CD4-positive, alpha-beta T cell treated with Interleukin-15 for 4 hours (primary cell): ENCODE data around the gene SPATA13.

Source experiments
- DNase-seq: peaks from one replicate; pipeline ENCODE4 v3.0.0-alpha.2; 2020; ENCODE audit warnings: low spot score

The SPATA13 gene

DNA sequence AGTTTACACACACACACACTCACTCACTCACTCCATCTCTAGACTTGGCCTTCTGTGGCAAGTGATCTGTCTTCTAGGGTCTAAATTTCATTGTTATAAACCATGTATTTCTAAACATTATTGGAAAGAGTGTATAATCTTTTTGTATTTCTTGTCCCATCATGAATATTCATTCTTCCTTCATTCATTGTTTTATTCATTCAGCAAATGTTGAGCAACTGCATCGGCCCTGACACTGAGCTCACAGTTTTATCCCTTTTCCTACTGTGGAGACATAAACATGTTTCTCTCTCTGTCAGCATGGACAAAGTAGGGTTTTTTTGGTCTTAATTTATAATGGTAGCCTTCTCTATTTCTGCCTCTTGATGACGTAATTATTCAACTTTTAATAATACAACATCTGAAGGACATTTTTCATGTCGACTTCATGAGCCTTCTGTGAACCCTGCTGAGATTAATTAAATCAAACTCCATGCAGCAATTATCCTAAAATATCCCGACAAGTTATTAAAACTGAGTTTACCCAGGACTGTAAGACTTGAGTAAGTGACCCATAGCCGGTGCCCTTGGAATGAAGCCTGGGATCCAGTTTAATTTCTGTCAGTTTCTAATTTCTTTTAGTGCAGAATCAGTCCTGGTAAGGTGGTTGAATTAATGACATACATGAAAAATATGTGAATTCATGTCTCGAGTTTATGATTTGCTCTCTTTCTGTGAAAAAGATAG is 7.3 kb downstream of the SPATA13 start:
- DNase-seq: no peak

DNA sequence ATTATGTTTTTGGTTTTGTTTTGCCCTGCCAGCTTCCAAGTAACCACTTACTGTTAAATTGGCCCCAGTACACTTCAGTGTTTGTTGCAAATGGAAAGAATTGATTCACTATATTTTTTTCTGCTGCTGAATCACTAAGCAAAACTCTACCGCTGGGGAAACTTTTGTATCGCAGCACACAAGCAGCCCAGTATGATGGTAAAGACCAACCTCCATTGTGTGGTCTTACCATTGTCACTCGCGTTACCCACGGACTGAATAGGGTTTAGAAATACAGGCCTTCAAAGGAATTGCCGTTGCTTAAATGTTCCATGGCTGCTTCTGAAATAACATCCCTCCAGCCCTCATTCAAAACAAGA is 7.9 kb downstream of the SPATA13 start:
- DNase-seq: no peak

DNA sequence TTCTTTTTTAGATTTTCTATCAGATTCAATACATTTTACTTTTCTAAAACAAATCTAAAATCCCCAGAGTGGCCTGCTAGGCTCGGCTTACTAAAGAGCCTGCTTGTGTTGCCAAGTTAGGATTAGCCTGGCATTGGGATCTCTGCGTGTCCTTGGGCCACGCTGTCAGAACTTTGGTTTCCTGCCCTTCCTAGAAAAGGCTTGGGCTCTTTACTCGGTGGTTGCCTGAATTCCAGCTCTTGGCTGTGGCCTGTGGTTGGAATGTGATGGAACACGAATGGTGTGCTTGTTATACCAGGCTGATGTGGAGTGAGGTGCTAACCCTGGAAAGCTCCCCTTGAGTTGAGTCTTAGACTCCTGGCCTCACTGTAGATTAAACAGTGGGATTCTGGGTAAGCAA is 8.5 kb downstream of the SPATA13 start:
- no peak for DNase-seq

DNA sequence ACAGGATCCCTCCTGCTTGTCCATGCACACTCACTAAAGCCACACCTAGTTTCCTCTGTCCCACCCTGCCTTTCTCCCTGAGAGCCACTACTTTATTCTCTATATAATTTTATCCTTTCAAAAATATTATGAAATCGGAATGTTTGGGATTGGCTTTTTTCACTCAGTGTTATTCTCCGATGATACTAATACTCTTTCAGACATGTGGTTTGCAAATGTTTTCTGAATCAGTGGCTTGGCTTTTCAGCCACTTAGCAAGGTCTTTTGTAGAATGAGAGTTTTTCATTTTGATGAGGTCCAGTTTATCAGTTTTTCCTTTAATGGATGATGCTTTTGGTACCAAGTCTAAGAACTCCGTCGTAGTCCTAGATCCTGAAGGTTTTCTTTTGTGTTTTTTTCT is 11.6 kb downstream of the SPATA13 start:
- no peak for DNase-seq

GRCh38 chr13:24173795-24174194 is 13.3 kb downstream of the SPATA13 start:
- no peak for DNase-seq

GRCh38 chr13:24175847-24176246 is 15.3 kb downstream of the SPATA13 start:
- DNase-seq: no peak

- DNase-seq: no peak
These were observed 16.0 kb downstream of the SPATA13 start for GRCh38 chr13:24176351-24177101.

- DNase-seq: no peak
These were observed 18.4 kb downstream of the SPATA13 start for GRCh38 chr13:24178847-24179485.

DNA sequence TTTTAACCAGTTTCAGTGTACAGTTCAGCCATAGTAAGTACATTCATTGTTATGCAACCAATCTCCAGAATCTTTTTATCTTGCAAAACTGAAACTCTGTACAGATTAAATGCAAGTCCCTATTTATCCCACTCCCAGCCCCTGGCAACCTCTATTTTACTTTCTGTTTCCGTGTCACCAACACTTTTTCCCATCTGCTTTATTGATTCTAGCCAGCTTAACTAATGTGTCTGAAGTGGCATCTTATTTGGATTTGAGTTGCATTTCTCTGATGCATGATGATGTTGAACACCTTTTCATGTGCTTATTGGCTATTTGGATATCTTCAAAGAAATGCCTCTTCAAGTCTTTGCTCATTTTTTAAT is 18.9 kb downstream of the SPATA13 start:
- no peak for DNase-seq

- no peak for DNase-seq
These were observed 20.3 kb downstream of the SPATA13 start for GRCh38 chr13:24180750-24181377.

- DNase-seq: no peak
These were observed 21.6 kb downstream of the SPATA13 start for GRCh38 chr13:24181991-24182702.

DNA sequence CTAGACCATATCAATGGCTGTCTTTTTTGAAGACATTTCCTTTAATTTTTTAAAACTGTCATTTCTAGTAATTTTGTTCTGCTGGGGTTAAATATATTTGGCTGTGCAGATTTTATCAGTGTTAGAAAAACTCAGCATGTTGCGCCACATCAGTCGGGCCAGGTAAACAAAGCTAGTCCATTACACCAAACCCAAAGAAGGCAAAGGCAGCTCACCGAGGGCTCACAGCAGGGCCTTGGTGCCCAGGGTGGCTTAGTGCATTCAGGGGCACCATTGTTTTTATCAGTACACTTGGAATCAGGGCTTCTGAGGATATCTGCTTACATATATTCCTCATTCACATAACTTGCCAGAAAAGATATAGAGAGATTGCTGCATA is 22.2 kb downstream of the SPATA13 start:
- DNase-seq: no peak

DNA sequence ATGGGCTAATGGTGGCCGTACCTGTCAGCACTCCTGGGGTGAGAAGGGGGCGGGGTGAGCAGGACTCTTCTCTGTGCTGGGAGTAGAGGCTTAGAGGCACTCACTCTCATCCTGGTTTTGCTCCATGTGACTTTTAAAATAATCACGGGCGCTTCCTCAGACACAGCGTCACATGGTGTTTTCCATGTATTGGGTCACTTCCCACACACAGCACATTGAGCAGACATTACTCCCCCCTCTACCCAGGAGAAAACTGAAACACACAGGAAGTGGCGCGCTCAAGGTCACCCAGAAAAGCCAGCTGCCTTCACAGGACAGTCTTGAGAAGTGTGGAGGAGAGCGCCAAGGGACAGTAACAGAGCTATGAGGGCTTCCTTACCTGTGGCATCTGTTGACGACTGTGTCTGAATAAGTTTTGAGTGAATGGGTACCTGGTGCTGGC is 23.2 kb downstream of the SPATA13 start:
- DNase-seq: no peak

DNA sequence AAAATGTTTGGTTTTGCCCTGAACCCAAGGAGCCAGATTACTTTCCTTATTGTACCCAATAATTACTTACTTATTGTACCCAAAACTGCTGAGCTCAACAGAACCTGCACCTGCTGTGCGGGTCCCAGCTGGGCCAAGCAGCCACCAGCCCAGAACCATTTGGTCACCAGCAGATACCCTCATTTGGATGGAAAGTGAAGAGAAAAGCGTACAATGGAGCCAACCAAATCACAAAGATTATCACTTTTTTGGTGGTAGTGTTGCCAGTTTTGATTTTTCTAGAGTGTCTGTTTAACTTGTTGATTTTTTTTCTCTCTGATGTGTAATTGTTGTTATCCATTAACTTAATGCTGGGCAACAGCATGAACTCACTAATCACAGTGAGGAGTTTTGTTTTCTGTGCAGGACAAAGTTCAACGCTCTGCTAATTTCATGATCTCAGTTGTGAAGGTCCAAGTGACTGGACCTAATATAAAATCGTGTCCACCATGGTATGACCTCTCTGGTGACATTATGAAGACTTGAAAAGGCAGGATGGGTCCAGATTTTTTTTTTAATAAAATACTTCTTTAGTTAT is 23.8 kb downstream of the SPATA13 start:
- DNase-seq: no peak

DNA sequence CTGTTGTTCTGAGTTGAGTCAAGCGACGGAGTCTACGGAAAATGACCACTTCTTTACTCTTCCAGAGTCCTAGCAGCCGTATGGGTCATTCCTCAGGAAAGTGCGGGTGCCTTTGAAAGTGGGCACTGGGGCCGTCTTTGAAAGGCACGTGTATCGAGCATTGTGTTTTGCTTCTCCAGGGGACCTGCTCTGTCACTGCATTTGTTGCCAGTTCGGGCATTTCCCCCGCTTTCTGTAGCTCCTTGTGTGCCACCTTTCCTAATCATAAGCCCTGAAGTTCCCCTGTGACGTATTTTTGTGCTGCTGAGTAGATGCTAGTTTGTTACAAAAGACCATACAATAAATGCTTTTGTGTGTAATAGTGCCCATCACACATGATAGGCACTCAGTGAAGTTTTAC is 24.4 kb downstream of the SPATA13 start:
- no peak for DNase-seq

DNA sequence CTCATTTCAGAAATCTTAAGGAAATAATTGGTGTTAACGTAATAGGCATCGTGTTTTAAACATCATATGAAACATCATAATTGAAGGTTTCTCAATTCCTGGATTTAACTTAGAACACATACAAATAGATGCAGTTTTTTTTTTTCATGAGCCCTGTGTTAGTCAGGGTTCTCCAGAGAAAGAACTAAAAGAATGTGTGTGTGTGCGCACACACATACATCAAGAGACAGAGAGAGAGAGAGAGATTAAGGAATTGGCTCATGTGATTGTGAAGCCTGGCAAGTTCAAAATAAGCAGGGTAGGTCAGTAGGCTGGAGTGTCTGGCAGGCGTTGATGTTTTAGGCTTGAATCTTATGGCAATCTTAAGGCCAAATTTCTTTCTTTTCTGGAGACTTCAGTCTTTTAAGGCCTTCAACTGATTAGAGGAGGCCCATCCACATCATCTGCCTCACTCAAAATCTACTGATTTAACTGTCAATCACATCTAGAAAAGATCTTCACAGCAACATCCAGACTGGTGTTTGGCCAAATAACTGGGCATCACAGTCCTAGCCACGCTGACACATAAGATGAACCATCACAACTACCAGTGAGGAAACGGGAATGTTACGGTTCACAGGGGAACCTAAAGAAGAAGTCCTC is 25.2 kb downstream of the SPATA13 start:
- no peak for DNase-seq

- DNase-seq: peak; percentile 21
These were observed 26.7 kb downstream of the SPATA13 start for GRCh38 chr13:24187185-24187584.

DNA sequence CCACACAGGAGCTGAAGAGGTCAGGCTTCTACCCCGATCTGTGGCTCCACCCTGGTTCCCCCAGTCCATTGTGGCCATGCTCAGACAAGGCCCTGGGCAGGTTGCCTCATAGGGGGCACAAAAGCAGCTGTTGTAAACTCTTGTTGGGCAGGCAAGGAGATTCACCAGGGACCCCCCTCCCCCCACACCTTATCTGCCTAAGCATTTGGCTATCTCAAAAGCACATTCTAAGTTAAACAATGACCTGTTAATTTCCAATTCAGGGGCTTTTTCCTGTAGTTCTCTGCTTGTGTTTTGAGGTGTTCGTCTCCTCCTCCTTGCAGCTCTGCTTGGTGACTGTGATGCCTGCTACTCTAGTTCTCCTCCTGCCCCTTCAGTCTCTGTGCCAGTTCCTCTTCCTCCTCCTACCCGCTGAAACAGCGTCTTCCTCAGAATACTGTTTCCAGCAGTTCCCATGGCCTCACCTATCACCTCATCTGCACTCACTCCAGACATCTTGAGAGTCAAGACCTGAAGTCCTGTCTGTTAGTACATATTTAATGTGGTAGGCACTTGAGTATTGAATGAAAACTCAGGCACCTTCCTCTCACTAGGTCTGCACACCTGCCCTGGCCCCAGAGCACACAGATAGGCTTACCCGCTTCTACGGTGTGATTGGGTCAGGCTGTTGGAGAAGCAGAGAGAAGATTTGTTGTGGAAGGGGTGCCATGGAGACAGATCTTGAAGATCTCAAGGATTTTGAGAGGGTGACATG is 31.7 kb downstream of the SPATA13 start:
- DNase-seq: no peak

- DNase-seq: no peak
These were observed 32.3 kb downstream of the SPATA13 start for GRCh38 chr13:24192811-24193162.

- DNase-seq: no peak
These were observed 33.9 kb downstream of the SPATA13 start for GRCh38 chr13:24194447-24194846.

GRCh38 chr13:24195626-24196025 is 35.1 kb downstream of the SPATA13 start:
- no peak for DNase-seq
